Measurements from ENCODE around the gene HOXC5. TPM values are rescaled to one million over a fixed set of nuclear protein-coding genes. Genes with fewer than 3 reads are reported as not detected.

HOXC5 gene
- total RNA-seq, 6 experiments from 2014 or later: not detected

- no peaks in the 10 kb centered on the region for H3K9me3 ChIP-seq
- DNase-seq (no peak), ATAC-seq (no peak)
- no peaks in the 10 kb centered on the region for H3K36me3 ChIP-seq
- WGBS (ENCODE audit: insufficient coverage, low coverage, low lambda C conversion rate, missing lambda C conversion rate): 24% methylated on average over 14 of the region's 14 CpGs
- peaks cover 0 to 5% (median 0%) of the 10 kb centered on the region in 4 donors for H3K4me1 ChIP-seq
- peaks cover 5 to 26% of the 10 kb centered on the region in 2 donors for H3K27me3 ChIP-seq
- intact Hi-C loops (cut with DNase I): loop anchor here in 1 of 2 donors (10.0 kb wide), 1 partner anchor 167 kb away; no protein-coding TSS in a partner anchor
- no peak for TF ChIP-seq POLR2A (IDR thresholded peaks at IDR 0.05)
- no peak for TF ChIP-seq CTCF (IDR thresholded peaks at IDR 0.05)
- H3K4me3 ChIP-seq: no peak overlapping the region
- H3K27ac ChIP-seq: no peak overlapping the region
These were observed 4.8 kb downstream of the HOXC5 start for GRCh38 chr12:54037360-54038283.

DNA sequence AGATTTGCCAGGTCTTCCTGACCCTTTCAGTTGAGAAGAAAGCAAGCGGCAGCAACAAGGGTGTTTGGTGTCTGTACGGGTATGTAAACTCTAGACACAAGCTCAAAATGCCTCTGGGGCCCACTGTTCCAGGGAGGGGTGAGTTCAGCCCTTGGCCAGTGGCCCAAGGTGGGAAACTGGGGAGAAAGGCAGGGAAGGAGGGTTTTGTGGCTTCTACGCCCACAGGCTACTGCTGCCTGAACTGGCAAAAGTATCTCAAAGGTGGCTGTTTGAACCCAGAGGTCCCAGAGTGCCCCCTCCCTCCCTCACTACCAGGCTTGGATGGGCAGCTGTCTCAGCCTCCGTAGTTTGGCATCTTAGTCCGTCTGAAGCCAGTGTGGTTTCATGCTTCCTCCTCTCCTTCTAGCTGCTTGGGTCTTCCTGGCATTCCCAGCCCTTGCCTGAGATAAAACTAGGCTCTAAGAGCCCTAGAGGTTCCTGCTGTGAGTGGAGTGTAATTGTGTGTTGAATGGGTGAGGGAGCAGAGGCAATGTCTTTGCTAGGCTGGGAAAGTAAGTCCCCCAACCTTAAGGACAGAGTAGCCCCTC is 5.5 kb downstream of the HOXC5 start:
- no peaks in the 10 kb centered on the region for H3K9me3 ChIP-seq
- H3K36me3 ChIP-seq: no peaks in the 10 kb centered on the region
- peaks cover 0 to 18% of the 10 kb centered on the region in 2 donors for H3K27me3 ChIP-seq
- intact Hi-C loops (cut with DNase I): loop anchor here in 1 of 2 donors (10.0 kb wide), 1 partner anchor 166 kb away; no protein-coding TSS in a partner anchor
- no peak for ATAC-seq
- H3K4me1 ChIP-seq: peaks cover 0 to 5% (median 0%) of the 10 kb centered on the region in 4 donors
- DNase-seq: no peak
- 36% methylated on average over 5 of the region's 5 CpGs for WGBS (ENCODE audit: insufficient coverage, low coverage, low lambda C conversion rate, missing lambda C conversion rate)
- H3K27ac ChIP-seq: no peak overlapping the region
- no peak overlapping the region for H3K4me3 ChIP-seq
- TF ChIP-seq CTCF (IDR thresholded peaks at IDR 0.05) (no peak), POLR2A (IDR thresholded peaks at IDR 0.05) (no peak)

- Histone ChIP-seq H3K4me3 (no peak overlapping the region), H3K4me1 (peaks cover 0 to 5% (median 0%) of the 10 kb centered on the region in 4 donors), H3K27ac (no peak overlapping the region), H3K9me3 (no peaks in the 10 kb centered on the region), H3K27me3 (peaks cover 0 to 13% of the 10 kb centered on the region in 2 donors), H3K36me3 (no peaks in the 10 kb centered on the region)
- WGBS (ENCODE audit: insufficient coverage, low coverage, low lambda C conversion rate, missing lambda C conversion rate): 25% methylated on average over 7 of the region's 9 CpGs
- intact Hi-C loops (cut with DNase I): loop anchor here in 1 of 2 donors (10.0 kb wide), 1 partner anchor 166 kb away; no protein-coding TSS in a partner anchor
- no peak for ATAC-seq
- DNase-seq: no peak
- TF ChIP-seq CTCF (IDR thresholded peaks at IDR 0.05) (no peak), POLR2A (IDR thresholded peaks at IDR 0.05) (no peak)
These were observed 6.1 kb downstream of the HOXC5 start for GRCh38 chr12:54038871-54039414.

DNA sequence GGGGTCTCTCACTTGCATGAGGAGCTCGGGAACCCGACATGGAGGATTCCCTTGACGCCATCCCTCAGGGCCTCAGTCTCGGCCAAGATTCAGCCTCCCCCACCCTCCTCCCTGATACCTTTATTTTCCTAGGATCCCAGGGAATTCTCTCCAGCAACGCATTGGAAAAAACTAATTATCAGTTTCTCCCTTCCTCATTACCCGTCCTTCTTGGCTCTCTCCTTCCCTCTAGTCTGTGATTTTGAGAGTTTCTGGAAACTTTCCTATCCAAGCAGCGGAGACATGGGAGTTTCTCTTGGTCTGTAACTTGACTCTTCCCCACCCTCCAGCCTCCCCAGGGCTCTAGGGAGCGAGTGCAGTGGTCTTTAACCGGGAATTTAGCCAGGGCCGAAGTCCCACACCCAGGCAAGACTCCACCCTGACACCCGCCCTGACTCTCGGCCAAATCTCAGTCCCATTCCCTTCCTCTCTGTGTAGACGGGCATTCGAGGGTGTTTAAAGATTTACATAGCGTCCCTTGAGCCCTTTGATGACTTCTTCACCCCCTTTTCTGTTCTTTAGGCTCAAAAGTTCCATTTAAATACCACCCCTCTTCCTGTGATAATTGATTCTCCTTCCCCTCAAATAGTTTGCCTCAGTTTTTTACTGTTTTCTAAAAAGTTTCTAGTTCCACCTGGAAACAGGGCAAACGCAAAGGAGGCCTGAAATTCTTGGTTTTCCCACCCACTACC is 6.7 kb downstream of the HOXC5 start:
- Histone ChIP-seq H3K4me3 (no peak overlapping the region), H3K27ac (no peak overlapping the region), H3K27me3 (peaks cover 0 to 6% of the 10 kb centered on the region in 2 donors), H3K9me3 (no peaks in the 10 kb centered on the region), H3K36me3 (no peaks in the 10 kb centered on the region), H3K4me1 (no peaks in the 10 kb centered on the region)
- 4% methylated on average over 13 of the region's 16 CpGs for WGBS (ENCODE audit: insufficient coverage, low coverage, low lambda C conversion rate, missing lambda C conversion rate)
- intact Hi-C loops (cut with DNase I): loop anchor here in 1 of 2 donors (10.0 kb wide), 1 partner anchor 165 kb away; no protein-coding TSS in a partner anchor
- no peak for DNase-seq
- ATAC-seq: no peak
- TF ChIP-seq CTCF (IDR thresholded peaks at IDR 0.05): no peak
- TF ChIP-seq POLR2A (IDR thresholded peaks at IDR 0.05): no peak
